Fibroblast of lung (primary cell): Measurements from ENCODE around the gene HAS3. TPM values are rescaled to one million over a fixed set of nuclear protein-coding genes. Genes with fewer than 3 reads are reported as not detected.
A peak's percentile ranks its signal among the peaks of the same experiment; 100 is the strongest.

Source experiments
- DNase-seq, 2 donors: peaks; one replicate each; pipeline versions ENCODE4 v3.0.0 to v3.0.0-alpha.2; 2010; ENCODE audit warnings: low read depth in 2 of 2
- H2AFZ ChIP-seq: 2 replicates; pipeline ENCODE4 v1.5.1; 2012; ENCODE audit warnings: low read length, control low read depth, inconsistent platforms
- H3K27ac ChIP-seq: 2 replicates; pipeline ENCODE4 v1.5.1; 2011; ENCODE audit warnings: low read length, control low read depth; ENCODE audit not compliant: insufficient read depth
- H3K27me3 ChIP-seq: 2 replicates; pipeline ENCODE4 v1.5.1; 2011; ENCODE audit warnings: mild to moderate bottlenecking, low read length; ENCODE audit not compliant: control insufficient read depth, insufficient read depth
- H3K36me3 ChIP-seq: 2 replicates; pipeline ENCODE4 v1.5.1; 2011; ENCODE audit warnings: low read length; ENCODE audit not compliant: control insufficient read depth, insufficient read depth
- H3K4me1 ChIP-seq: 2 replicates; pipeline ENCODE4 v1.5.1; 2011; ENCODE audit warnings: low read length; ENCODE audit not compliant: control insufficient read depth, insufficient read depth; ENCODE audit errors: extremely low read depth
- H3K4me2 ChIP-seq: 2 replicates; pipeline ENCODE4 v1.5.1; 2011; ENCODE audit warnings: low read length, control low read depth; ENCODE audit not compliant: insufficient read depth; ENCODE audit errors: extremely low read depth
- H3K4me3 ChIP-seq, 4 experiments: fragments of 200-600 bp in 1 of 4; sonication (generic) in 1 of 4; replicated peaks in 1 of 4; 2 replicates each; pipeline ENCODE4 v1.5.1; 2011 to 2016; ENCODE audit warnings: low read length in 4 of 4, low read depth in 3 of 4, mild to moderate bottlenecking in 3 of 4, control low read depth in 2 of 4, inconsistent platforms in 1 of 4, mixed read lengths in 1 of 4; ENCODE audit not compliant: insufficient read depth in 1 of 4; ENCODE audit errors: control extremely low read depth in 1 of 4
- H3K79me2 ChIP-seq: 2 replicates; pipeline ENCODE4 v1.5.1; 2012; ENCODE audit warnings: mild to moderate bottlenecking, low read length, inconsistent platforms; ENCODE audit not compliant: control insufficient read depth, insufficient read depth
- H3K9ac ChIP-seq: 2 replicates; pipeline ENCODE4 v1.5.1; 2011; ENCODE audit warnings: mild to moderate bottlenecking, low read length, control low read depth; ENCODE audit not compliant: insufficient read depth
- H3K9me3 ChIP-seq: 2 replicates; pipeline ENCODE4 v1.5.1; 2012; ENCODE audit warnings: low read depth, low read length; ENCODE audit not compliant: control insufficient read depth, insufficient read depth
- H4K20me1 ChIP-seq: 2 replicates; pipeline ENCODE4 v1.5.1; 2011; ENCODE audit warnings: low read length; ENCODE audit not compliant: control insufficient read depth, insufficient read depth; ENCODE audit errors: extremely low read depth
- CTCF ChIP-seq, 2 donors: IDR thresholded peaks in 1 of 2; conservative IDR thresholded peaks in 1 of 2; 1 replicate in 1 of 2; 2 replicates in 1 of 2; pipeline ENCODE4 v1.5.1; 2011 to 2012; ENCODE audit warnings: low read length in 2 of 2, control low read depth in 1 of 2, inconsistent platforms in 1 of 2, low read depth in 1 of 2, mild to moderate bottlenecking in 1 of 2
- EZH2 ChIP-seq: IDR thresholded peaks from 2 replicates; pipeline ENCODE4 v1.5.1; 2012; ENCODE audit warnings: low read length, control low read depth, mild to moderate bottlenecking; ENCODE audit errors: missing control alignments
- polyA plus RNA-seq, 2 donors: library from polyadenylated mRNA; depleted of rRNA in 1 of 2; stranded (reverse) in 1 of 2; unstranded in 1 of 2; fragments of >200 nt; gene quantifications; 2 replicates each; pipeline ENCODE4 v1.2.1, GENCODE V29; 2011 to 2012; ENCODE audit warnings: missing spikeins in 1 of 2
- total RNA-seq: library from RNA; depleted of rRNA; stranded (reverse); fragments of >200 nt; gene quantifications from 2 replicates; pipeline ENCODE4 v1.2.1, GENCODE V29; 2014

HAS3 gene
- total and polyA plus RNA-seq, 2 donors (not counting 1 experiment from before 2014, with no cell fraction given): 0.27 to 0.33 TPM

DNA sequence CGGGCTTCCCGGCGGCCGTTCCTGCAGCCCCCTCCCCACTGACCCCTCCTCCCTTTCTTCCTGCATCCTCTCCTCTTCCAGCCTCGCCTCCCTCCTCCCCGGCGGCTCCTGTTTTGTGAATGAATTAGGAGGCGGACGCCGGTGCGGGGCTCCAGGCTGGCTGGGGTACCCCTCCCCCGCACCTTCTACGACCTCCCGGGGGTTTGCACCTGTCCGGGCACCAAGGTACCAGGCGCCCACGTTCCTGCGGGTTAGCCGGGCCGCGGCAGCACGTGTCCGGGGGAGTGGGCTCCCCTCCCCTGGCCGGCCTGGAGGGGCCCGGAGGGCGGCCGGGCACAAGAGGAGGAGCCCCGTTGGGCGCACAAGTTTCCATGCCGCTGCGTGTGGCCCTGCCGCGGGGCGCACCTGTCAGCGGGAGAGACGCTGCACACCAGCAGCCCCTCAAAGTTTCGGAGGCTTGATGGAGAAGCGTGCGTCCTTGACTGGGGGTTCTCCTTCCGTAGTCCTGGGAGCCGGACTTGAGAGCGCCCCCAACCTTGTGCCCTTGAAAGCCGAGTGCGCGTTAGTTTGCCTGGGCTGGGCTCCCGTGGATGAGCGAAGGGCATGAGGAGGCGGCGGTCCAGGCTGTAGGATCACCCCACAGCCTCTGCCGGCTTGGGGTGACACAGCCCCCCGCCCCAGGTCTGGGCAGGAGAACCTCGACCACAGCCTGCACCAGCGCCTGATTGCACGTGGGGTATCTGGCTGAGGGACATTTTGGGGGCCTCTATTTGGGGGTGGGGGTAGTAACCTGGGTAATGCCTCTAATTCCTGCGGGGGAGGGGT lies 1.2 kb downstream of the HAS3 start:
- Histone ChIP-seq H3K79me2 (no peaks in the 10 kb centered on the region), H3K27ac (no peak overlapping the region), H3K27me3 (no peaks in the 10 kb centered on the region), H4K20me1 (no peaks in the 10 kb centered on the region), H3K36me3 (peaks cover 2% of the 10 kb centered on the region), H3K4me3 (peak overlapping the region; percentile 21 to 57 (median 30)), H3K4me1 (peaks cover 5% of the 10 kb centered on the region), H3K4me2 (peak overlapping the region; percentile 85), H3K9ac (no peak overlapping the region), H3K9me3 (no peaks in the 10 kb centered on the region), H2AFZ (no peak overlapping the region)
- TF ChIP-seq EZH2 (no peak), CTCF (conservative IDR thresholded peaks at IDR 0.05 in 1 of 2, IDR thresholded peaks at IDR 0.05 in 1 of 2; ENCODE audit: low read depth in 1 of 2, low read length in 2 of 2) (no peak)
- DNase-seq: no peak

DNA sequence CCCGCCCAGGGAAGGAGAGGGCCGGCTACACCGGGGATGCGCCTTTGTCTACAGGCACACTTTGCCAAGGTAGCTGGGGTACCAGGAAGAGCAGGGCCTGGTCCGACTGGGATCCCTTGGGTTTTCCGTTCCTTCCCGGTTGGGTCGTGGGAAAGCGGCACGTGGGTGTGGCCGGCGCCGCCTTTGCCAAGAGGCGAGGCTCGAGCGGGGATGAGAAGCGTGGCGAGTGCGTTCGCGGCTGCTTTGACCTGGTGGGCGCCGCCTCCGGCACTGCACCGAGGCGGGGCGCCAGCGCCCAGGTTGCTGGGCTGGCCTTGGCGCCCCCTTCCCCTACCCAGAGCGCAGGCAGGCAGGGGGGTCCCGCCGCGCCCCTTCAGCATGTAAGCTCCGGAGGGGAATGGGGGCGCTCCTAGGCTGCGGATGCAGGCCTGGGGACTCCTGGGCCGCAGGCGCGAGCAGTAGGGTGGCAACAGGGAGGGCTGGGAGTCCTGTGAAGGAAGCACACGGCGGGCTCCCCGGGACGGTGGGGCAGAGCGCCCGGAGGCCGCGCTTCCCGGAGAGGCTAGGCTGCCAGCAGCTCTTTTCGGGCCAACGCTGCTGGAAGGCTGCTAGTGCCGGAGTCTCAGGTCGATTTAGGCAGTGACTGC lies 2.0 kb downstream of the HAS3 start:
- Histone ChIP-seq H3K4me1 (peaks cover 5% of the 10 kb centered on the region), H2AFZ (no peak overlapping the region), H4K20me1 (no peaks in the 10 kb centered on the region), H3K9me3 (no peaks in the 10 kb centered on the region), H3K27ac (no peak overlapping the region), H3K36me3 (peaks cover 2% of the 10 kb centered on the region), H3K9ac (no peak overlapping the region), H3K27me3 (no peaks in the 10 kb centered on the region), H3K4me3 (peak overlapping the region in 2 of 4 experiments; percentile 10 to 57), H3K79me2 (no peaks in the 10 kb centered on the region), H3K4me2 (peak overlapping the region; percentile 68)
- peak; percentile 15 to 22 for DNase-seq
- no peak for TF ChIP-seq CTCF (conservative IDR thresholded peaks at IDR 0.05 in 1 of 2, IDR thresholded peaks at IDR 0.05 in 1 of 2; ENCODE audit: low read depth in 1 of 2, low read length in 2 of 2)
- no peak for TF ChIP-seq EZH2

- Histone ChIP-seq H3K4me3 (no peak overlapping the region), H2AFZ (no peak overlapping the region), H3K27me3 (no peaks in the 10 kb centered on the region), H3K4me2 (no peak overlapping the region), H3K36me3 (peaks cover 2% of the 10 kb centered on the region), H3K9ac (no peak overlapping the region), H3K79me2 (no peaks in the 10 kb centered on the region), H3K4me1 (peaks cover 5% of the 10 kb centered on the region), H4K20me1 (no peaks in the 10 kb centered on the region), H3K27ac (no peak overlapping the region), H3K9me3 (no peaks in the 10 kb centered on the region)
- DNase-seq: no peak
- TF ChIP-seq EZH2 (no peak), CTCF (conservative IDR thresholded peaks at IDR 0.05 in 1 of 2, IDR thresholded peaks at IDR 0.05 in 1 of 2; ENCODE audit: low read depth in 1 of 2, low read length in 2 of 2) (no peak)
These were observed 2.8 kb downstream of the HAS3 start for GRCh38 chr16:69108064-69108904.
